Measurements from ENCODE around the gene CNTLN. TPM values are rescaled to one million over a fixed set of nuclear protein-coding genes. Genes with fewer than 3 reads are reported as not detected.

Gene CNTLN
- total and polyA plus RNA-seq, 2 of the 8 experiments (the other 6 are each of a cell fraction or from before 2014, with no cell fraction given): 4.8 to 10.8 TPM

- Histone ChIP-seq H2BK15ac (ENCODE audit: low read length) (no peak overlapping the region), H4K5ac (ENCODE audit: insufficient read length, low read depth, low read length) (no peak overlapping the region)
- FAIRE-seq: no peak
- TF ChIP-seq BACH1 (IDR thresholded peaks at IDR 0.05; ENCODE audit: low read length): no peak
- TF ChIP-seq SP2 (IDR thresholded peaks at IDR 0.05; ENCODE audit: low read length): no peak
- TF ChIP-seq TEAD4 (IDR thresholded peaks at IDR 0.05; ENCODE audit: low read depth, low read length): no peak
- TF ChIP-seq ZNF274 (IDR thresholded peaks at IDR 0.05; ENCODE audit: borderline replicate concordance, extremely low read depth, low read length): no peak
- TF ChIP-seq KDM5A (IDR thresholded peaks at IDR 0.05; ENCODE audit: low read length): no peak
- no peak for TF ChIP-seq KDM1A (IDR thresholded peaks at IDR 0.05; ENCODE audit: borderline replicate concordance, low read length)
- no peak for TF ChIP-seq USF2 (IDR thresholded peaks at IDR 0.05; ENCODE audit: low read length)
- TF ChIP-seq GABPA (IDR thresholded peaks at IDR 0.05; ENCODE audit: borderline replicate concordance, insufficient read depth, low read length): no peak
- TF ChIP-seq CBX8 (IDR thresholded peaks at IDR 0.05; ENCODE audit: borderline replicate concordance, low read depth, low read length): no peak
- no peak for TF ChIP-seq CHD2 (IDR thresholded peaks at IDR 0.05; ENCODE audit: low read length)
- no peak for TF ChIP-seq SIX5 (IDR thresholded peaks at IDR 0.05; ENCODE audit: low read depth, low read length)
- TF ChIP-seq CTBP2 (IDR thresholded peaks at IDR 0.05; ENCODE audit: borderline replicate concordance, insufficient read depth, insufficient read length, low read length): no peak
- TF ChIP-seq MAFK (IDR thresholded peaks at IDR 0.05; ENCODE audit: low read depth, low read length): no peak
- no peak for TF ChIP-seq POLR2A (IDR thresholded peaks at IDR 0.05; ENCODE audit: control extremely low read depth in 1 of 2, low read depth in 2 of 2, low read length in 2 of 2)
Observed at GRCh38 chr9:17251100-17251499, 116.3 kb downstream of the CNTLN start.

More at GRCh38 chr9:17251100-17251499, 116.3 kb downstream of the CNTLN start:
- DNase-seq (ENCODE audit: low read depth in 1 of 2, low spot score in 2 of 2): no peak
- Histone ChIP-seq H2BK12ac (ENCODE audit: low read depth, low read length) (no peak overlapping the region), H4K20me1 (replicated peaks in 1 of 2; ENCODE audit: control insufficient read depth in 1 of 2, insufficient read depth in 2 of 2, low read length in 2 of 2) (no peaks in the 10 kb centered on the region), H3K14ac (ENCODE audit: insufficient read length) (no peak overlapping the region), H2BK5ac (ENCODE audit: low read depth, low read length) (no peak overlapping the region), H3K4me3 (ENCODE audit: extremely low read depth in 1 of 4, insufficient read depth in 2 of 4, low read depth in 3 of 4, low read length in 4 of 4) (no peak overlapping the region), H3K18ac (ENCODE audit: extremely low read depth, low read length) (no peak overlapping the region), H3K4me1 (replicated peaks in 1 of 4; ENCODE audit: control insufficient read depth in 3 of 4, insufficient read depth in 4 of 4, low read length in 3 of 4) (no peaks in the 10 kb centered on the region; a peak in 1 of 7 replicates), H3K27ac (ENCODE audit: low read depth, low read length) (no peak overlapping the region), H3K4ac (replicated peaks; ENCODE audit: insufficient read length, low read depth, low read length) (no peak overlapping the region), H3K23ac (ENCODE audit: insufficient read length) (no peak overlapping the region), H3K79me2 (ENCODE audit: control insufficient read depth in 1 of 2, insufficient read depth in 2 of 2, low read length in 2 of 2) (peaks cover 2 to 11% of the 10 kb centered on the region in 2 experiments; a peak in 2 of 4 replicates), H3K27me3 (replicated peaks in 1 of 4; ENCODE audit: control insufficient read depth in 3 of 4, extremely low read depth in 1 of 4, insufficient read depth in 3 of 4, low read length in 3 of 4) (no peaks in the 10 kb centered on the region), H3K9me3 (ENCODE audit: insufficient read depth in 2 of 2, low read depth in 1 of 2, low read length in 1 of 2) (peaks cover 4 to 14% of the 10 kb centered on the region in 2 experiments), H2BK20ac (ENCODE audit: low read length) (no peak overlapping the region), H3K4me2 (ENCODE audit: insufficient read depth in 1 of 2, low read depth in 2 of 2, low read length in 2 of 2) (no peak overlapping the region), H4K8ac (ENCODE audit: extremely low read depth, insufficient read depth, low read length) (no peak overlapping the region), H3K23me2 (ENCODE audit: low read depth, low read length) (no peaks in the 10 kb centered on the region), H3K36me3 (ENCODE audit: control insufficient read depth in 2 of 4, insufficient read depth in 4 of 4, low read length in 3 of 4) (peaks cover 0 to 5% (median 0%) of the 10 kb centered on the region in 4 experiments; a peak in 2 of 8 replicates), H3K56ac (replicated peaks; ENCODE audit: insufficient read length, low read depth, low read length) (no peak overlapping the region), H2BK120ac (replicated peaks; ENCODE audit: low read depth, low read length) (no peak overlapping the region), H3K9ac (replicated peaks in 1 of 4; ENCODE audit: extremely low read depth in 1 of 4, low read depth in 3 of 4, low read length in 3 of 4) (no peak overlapping the region), H2AK5ac (ENCODE audit: low read depth, low read length) (no peak overlapping the region), H4K91ac (replicated peaks; ENCODE audit: insufficient read length, low read length) (no peak overlapping the region), H3K79me1 (ENCODE audit: low read depth, low read length) (no peaks in the 10 kb centered on the region), H2AFZ (ENCODE audit: low read length) (no peak overlapping the region)
- ChIA-PET CTCF (ENCODE audit: partially characterized antibody) (no interaction called here), POLR2A (ENCODE audit: partially characterized antibody) (no interaction called here)
